Measurements from ENCODE around the gene DCTN5.
"Not testable (repeated sequence)": the region's sequence is repeated elsewhere in the genome, so short reads cannot be mapped to it uniquely, and the experiment has no call there.

The DCTN5 gene

DNA sequence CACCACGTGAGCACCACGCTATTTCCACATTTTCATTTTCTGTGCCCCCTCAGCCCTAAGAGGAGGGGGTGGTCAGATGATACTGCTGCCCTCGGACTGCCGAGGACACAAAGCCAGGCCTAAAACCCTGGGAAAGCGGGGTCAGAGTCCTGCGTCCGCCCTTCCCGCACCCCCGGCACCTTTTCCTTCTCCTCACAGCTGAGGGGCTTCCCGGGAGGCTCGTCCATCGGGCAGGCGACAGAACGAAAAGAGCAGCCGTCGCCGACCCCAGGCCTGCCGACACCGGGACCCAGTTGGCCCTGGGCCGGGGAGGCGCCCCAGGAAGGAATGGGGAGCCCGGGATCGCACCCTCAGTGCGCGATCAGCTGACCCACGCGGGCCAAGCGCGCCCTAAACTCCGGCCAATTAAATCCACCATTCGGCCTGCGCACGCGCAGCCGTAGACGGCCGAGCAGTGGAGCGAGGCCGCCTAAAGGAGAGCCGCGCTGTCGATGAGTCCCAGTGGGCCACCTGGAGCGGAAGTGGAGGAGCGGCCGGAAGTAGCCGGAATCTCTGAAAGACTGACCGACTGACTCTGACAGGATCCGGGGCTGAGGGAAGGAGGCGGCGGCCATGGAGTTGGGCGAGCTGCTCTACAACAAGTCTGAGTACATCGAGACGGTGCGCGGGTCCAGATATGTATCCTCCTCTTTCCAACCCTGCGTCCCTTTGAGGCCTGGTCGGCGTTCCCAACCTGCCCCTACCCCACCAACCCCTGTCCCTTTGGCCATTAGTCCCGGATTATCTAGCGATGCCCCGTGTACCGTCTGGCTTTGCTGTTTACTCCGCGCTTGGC, at the start of gene DCTN5, which contains the start of gene PALB2:
Gene DCTN5, plus strand, starts transcription at position 536 of the 835 bp plus-strand sequence. Its CDS starts 77 bp downstream, at position 613.
Gene PALB2, minus strand, starts transcription at position 380 of the 835 bp plus-strand sequence. Its CDS starts 153 bp downstream, at position 227.
- DNase-seq, result peak; percentile 91

- DNase-seq, result no peak
Measured at GRCh38 chr16:23594186-23594585, 47.1 kb upstream of the DCTN5 start.

GRCh38 chr16:23595246-23595950, 45.9 kb upstream of the DCTN5 start:
- no peak for DNase-seq

GRCh38 chr16:23595951-23596720, 45.1 kb upstream of the DCTN5 start, which contains the start of gene NDUFAB1:
Gene NDUFAB1, minus strand, starts transcription at chr16:23596316. Its CDS starts 26 bp downstream, at chr16:23596290.
- DNase-seq, result peak; percentile 87

DNA sequence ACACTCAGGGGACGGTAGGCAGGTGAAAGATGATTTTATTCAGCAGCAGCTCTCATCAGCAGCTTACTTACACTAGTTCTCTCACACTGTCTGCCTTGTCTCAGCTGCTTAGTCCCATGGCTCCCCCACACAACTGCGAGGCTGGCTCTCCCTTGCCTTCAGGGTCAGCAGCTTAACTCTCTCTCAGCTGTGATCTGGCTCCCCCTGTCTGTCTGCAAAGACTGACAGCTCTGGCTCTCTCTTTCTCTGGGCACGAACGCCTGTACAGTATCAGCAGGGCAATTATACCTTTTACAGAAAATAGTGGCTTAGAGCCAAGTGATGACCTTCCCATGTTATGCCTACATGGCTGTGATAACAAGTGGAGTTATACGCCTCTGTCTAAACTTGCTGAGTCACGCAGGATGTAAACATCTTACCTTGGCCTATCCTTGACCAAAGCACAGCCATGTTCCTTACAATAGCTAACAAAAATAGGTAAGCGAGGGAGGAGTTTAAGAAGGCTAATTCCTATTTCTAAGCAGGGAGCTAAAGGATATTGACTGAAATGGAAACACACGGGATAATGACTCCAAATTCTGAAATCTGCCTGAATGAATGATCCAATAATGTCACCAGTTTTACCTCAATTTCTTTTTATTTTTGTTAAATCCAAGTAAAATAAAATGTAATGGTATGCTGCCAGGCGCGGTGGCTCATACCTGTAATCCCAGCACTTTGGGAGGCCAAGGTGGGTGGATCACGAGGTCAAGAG, 44.1 kb upstream of the DCTN5 start:
- DNase-seq, result no peak

DNA sequence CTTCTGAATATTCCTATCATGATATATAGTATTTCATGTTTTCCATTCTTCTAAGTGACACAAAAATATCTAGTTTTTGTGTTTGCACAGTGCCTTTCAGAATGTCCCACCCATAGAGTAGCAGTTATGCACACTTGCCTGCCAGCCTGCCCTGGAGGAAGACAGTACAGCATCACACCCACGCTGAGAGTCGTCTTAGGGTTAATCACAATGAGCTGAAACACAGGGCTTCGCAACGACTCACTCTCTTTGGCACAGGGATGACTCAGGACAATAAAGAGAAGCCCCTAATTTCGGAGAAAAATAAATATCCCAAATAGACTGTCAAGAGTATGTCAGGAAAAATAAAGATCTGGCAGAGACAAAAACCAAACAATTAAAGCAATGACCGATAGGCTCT, 33.5 kb upstream of the DCTN5 start:
- DNase-seq, result no peak

- DNase-seq, result no peak
Measured at GRCh38 chr16:23608194-23608593, 33.1 kb upstream of the DCTN5 start.

GRCh38 chr16:23609929-23610328, 31.3 kb upstream of the DCTN5 start:
- no peak for DNase-seq

DNA sequence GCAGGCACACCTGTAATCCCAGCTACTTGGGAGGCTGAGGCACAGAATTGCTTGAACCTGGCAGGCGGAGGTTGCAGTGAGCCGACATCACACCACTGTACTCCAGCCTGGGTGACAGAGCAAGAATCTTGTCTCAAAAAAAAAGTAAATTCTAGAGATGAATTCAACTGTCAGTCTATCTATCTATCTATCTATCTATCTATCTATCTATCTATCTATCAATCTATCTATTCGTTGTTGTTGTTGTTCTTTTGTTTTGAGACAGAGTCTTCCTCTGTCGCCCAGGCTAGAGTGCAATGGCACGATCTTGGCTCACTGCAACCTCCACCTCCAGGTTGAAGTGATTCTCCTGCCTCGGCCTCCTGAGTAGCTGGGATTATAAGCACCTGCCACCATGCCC, 30.4 kb upstream of the DCTN5 start:
- not testable (repeated sequence) for DNase-seq

DNA sequence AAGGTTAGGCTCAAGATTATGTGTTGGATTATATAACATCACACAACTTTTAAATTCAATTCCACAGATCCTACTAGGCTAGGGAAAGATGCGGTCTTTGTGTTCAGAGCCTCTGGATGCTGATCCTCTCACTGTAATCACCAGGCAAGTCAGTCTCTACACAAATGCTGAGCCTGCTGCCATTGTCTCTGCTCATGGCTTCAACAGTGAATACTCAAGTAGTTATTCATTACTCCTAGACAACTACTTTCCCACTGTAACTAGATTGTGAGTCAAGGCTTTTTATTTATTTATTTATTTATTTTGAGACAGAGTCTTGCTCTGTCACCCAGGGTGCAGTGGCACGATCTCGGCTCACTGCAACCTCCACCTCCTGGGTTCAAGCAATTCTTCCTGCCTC, 29.3 kb upstream of the DCTN5 start:
- DNase-seq, result no peak

GRCh38 chr16:23615805-23616204, 25.5 kb upstream of the DCTN5 start:
- DNase-seq, result no peak

- DNase-seq, result no peak
Measured at GRCh38 chr16:23624092-23624491, 17.2 kb upstream of the DCTN5 start.

DNA sequence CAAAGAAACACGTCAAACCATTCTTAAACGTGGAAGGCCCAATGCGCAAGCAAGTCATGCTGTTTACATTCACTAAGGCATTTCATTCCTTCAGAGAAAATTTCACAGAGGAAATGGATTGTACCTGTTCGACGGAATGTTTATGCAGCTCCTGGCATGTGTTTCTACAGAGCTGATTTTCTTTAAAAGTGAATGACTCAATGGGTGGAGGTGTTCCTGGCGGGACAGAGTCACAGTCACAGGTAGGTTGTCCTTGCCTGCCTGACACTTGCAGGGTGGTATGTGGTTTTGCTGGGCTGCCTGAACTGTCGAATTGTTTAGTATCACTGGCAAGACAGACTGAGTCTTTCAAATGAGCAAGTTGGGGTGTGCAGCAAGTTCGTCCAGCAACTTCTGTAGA, 11.8 kb upstream of the DCTN5 start:
- DNase-seq, result no peak

DNA sequence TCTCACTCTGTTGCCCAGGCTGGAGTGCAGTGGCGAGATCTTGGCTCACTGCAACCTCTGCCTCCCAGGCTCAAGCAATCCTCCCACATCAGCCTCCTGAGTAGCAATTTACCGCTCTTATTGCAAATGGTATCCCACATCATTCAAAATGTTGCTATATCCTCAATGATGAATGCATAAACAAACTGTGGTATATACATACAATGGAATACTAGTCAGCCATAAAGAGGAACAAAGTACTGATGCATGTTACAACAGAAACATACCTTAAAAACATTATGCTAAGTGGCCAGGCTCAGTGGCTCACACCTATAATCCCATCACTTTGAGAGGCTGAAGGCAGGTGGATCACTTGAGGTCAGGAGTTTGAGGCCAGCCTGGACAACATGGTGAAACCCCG, 9.4 kb upstream of the DCTN5 start:
- not testable (repeated sequence) for DNase-seq

DNA sequence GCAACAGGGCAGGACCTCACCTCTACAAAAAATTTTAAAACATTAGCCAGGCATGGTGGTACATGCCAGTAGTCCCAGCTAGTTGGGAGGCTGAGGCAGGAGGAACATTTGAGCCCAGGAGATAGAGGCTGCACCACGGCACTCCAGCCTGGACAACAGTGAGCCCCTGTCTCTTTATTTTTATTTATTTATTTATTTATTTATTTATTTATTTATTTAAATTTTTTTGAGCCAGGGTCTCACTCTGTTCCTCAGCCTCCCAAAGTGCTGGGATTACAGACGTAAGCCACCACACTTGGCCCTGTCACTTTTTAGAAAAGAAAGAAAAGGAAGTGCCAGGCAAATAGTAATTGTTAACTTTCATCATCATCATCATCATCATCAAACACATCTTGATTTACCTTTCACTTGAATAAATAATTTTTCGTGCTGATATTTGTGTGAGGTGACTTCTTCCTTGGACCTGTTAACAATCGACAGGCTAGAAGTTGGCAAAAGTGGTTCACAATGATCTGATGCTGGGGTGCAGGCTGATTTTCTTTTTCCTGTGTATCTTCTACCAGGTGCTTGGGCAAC, 6.7 kb upstream of the DCTN5 start:
- no peak for DNase-seq

DNA sequence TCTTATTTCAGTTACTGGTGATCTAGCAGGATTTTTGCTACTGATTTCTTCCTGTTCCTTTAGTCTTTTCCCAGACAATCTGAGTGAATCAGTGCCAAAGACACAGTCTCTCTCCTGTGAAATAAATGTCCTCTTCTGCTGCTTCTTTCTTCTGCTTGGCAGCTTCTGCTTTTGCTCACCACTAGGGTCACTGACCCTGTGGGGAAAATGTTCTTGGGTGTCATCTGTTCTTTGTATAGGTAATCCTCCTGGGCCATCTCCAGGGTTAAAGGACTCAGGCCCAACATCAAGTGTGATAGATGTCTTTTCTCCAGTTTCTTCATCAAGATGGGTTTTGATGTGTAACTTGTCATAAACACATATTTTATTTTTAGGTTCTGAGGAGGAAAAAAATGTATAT, 5.3 kb upstream of the DCTN5 start:
- no peak for DNase-seq

DNA sequence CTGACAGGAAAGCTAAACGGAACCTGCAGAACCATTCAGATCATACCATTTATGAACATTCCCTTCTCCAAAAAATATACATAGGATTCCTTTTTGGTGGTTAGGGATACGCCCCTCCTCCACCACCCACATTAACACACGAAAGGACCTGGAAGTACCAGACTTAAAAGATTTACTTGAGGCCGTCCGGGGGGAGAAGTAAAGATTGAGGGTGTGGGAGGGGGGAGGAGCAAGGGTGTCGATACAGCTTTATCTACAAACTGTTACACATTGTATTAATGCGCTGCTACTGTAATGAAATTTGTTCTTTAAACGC, 693 bp upstream of the DCTN5 start:
- no peak for DNase-seq

DNA sequence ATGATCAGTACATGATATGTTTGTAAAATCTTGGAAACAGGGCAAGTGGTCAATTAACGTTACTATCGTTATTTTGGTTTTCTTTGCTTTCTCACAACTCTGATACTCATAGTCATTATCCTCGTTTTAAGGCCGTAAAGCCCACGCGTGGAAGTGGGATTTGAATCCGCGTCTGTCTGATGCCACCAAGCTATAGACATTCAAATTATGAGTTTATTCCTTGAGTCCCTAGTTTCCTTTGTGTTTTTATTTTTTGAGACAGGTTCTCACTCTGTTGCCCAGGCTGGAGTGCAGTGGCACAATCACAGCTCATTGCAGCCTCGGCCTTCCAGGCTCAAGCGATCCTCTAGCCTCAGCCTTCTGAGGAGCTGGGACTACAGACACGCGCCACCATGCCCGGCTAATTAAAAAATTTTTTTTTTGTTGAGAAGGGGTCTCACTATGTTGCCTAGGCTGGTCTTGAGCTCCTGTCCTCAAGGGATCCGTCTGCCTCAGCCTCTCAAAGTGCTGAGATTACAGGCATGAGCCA, 1.0 kb downstream of the DCTN5 start:
- DNase-seq, result no peak

DNA sequence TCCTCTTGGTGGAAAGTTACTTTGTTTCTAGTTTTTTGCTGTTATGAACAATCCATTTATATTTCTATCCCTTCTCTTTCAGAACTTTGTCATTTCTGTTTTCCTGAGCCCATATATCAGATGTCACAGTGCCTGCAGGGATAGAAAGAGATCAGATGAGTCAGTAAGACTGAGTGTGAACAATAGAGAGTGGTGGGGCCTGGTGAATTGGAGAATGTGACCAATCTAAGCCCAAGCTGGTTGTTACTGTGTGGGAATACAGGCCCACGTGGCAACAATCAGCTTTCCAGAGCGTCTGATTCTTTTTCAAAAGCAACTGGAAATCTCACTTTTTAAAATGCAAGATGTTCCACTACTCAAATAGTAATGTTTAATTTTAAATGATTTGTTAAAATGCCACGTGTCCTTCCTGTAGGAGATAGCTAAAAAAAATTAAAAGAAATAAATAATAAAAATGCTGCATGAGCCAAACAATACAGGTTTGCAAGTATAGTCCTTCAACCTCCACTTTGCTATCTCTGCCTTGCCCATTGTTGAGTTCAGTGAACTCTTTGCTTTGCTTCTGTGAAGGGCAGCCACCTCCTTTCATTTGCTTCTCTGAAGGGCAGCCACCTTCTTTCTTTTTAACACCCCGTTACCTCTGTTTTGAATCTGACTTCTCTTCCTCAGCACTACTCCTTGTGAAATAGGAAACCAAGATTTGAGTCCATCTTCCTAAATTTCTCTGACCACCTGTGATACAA, 9.6 kb downstream of the DCTN5 start:
- no peak for DNase-seq

- DNase-seq, result no peak
Measured at GRCh38 chr16:23651943-23652468, 10.7 kb downstream of the DCTN5 start.

DNA sequence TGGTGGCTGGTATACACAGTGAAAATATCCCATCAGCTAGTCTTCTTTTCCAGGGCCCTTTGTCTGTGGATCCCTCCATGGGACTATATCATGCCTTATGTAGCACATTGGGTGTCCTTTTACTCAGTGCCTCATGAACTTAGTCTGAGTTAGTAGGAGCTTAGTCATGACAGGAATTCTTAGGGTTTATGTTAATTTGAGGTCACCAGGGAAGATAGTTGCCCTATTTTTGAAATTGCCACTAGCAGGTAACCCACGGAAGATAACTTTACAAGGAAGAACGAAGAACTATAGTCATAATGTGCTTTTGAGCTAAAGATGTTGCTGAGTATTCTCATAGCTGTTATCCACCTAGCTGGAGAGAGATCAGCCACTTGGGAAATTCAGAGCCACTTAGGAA, 22.7 kb downstream of the DCTN5 start:
- DNase-seq, result no peak

Data from NCI-H2029 (cell line).